ENCODE data around the gene ZNF773.
"Not testable (repeated sequence)": the region's sequence is repeated elsewhere in the genome, so short reads cannot be mapped to it uniquely, and the experiment has no call there.

Gene ZNF773

DNA sequence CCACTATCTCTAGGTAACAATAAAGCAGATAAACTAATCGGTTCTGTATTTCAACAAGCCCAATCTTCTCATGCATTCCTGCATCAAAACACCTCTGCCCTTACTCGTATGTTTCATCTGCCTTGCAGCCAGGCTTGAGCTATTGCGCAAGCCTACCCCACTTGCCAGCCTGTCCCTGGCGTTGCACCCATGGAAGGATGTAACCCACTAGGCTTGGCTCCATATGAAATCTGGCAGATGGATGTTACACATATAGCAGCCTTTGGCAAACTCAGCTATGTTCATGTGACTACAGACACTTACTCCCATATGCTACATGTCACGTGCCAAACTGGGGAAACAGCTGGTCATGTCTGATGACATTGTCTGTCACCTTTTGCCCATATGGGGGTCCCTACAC is 15.5 kb downstream of the ZNF773 start:
- Histone ChIP-seq H3K79me1 (ENCODE audit: low read length) (no peaks in the 10 kb centered on the region), H3K9me3 (ENCODE audit: insufficient read depth, low read depth, low read length) (peaks cover 15% of the 10 kb centered on the region), H2AK5ac (ENCODE audit: low read length) (no peak overlapping the region), H4K91ac (ENCODE audit: low read depth, low read length) (no peak overlapping the region), H2BK120ac (ENCODE audit: insufficient read depth, low read length, poor library complexity) (no peak overlapping the region), H3K4me3 (ENCODE audit: low read depth, low read length) (no peak overlapping the region), H3K27me3 (ENCODE audit: insufficient read depth, low read length) (no peaks in the 10 kb centered on the region), H2AFZ (ENCODE audit: insufficient read depth, low read length, poor library complexity) (no peak overlapping the region), H3K14ac (ENCODE audit: low read length) (no peak overlapping the region), H3K27ac (ENCODE audit: low read depth, low read length) (no peak overlapping the region), H2BK12ac (ENCODE audit: low read length) (no peak overlapping the region), H3K79me2 (ENCODE audit: control insufficient read depth, insufficient read depth, low read length, poor library complexity) (no peaks in the 10 kb centered on the region), H3K18ac (ENCODE audit: low read length) (no peak overlapping the region), H2BK5ac (ENCODE audit: low read depth, low read length, poor library complexity) (no peak overlapping the region), H4K12ac (ENCODE audit: low read depth, low read length) (no peak overlapping the region), H4K8ac (ENCODE audit: low read depth, low read length) (no peak overlapping the region), H3K4me2 (ENCODE audit: low read length) (no peak overlapping the region), H3K9ac (ENCODE audit: low read length) (no peak overlapping the region), H3K4me1 (ENCODE audit: control insufficient read depth in 1 of 2, insufficient read depth in 2 of 2, low read length in 2 of 2) (no peaks in the 10 kb centered on the region), H3K4ac (ENCODE audit: low read depth, low read length) (no peak overlapping the region), H3K23ac (ENCODE audit: low read length) (no peak overlapping the region), H3K36me3 (ENCODE audit: control insufficient read depth in 1 of 2, insufficient read depth in 2 of 2, low read length in 2 of 2) (peaks cover 2 to 6% of the 10 kb centered on the region in 2 experiments)
- no CpG with 5 or more reads among the region's 5 CpGs for WGBS (ENCODE audit: extremely low coverage, insufficient coverage, insufficient read length)
- DNase-seq: no peak

DNA sequence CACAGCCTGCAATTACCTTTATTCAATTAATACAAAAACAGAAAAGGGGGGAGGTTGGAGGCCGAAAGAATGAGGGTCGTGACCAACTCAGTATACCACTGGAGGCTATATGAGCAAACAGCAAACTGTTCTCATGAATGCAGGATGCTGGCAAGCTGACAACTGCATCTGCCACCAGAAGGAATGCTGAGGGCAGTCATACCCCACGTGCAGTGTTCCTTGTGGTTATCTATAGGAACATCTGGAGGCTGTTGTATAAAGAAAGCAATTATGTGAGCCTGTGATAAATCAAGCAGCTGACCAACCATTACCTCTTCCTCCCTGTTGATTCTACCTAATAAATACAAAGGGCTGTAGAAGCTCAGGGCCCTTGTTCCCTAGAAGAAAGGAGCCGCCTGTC is 18.3 kb downstream of the ZNF773 start:
- not testable (repeated sequence) for H2AFZ ChIP-seq (ENCODE audit: insufficient read depth, low read length, poor library complexity); H3K27ac ChIP-seq (ENCODE audit: low read depth, low read length); H3K27me3 ChIP-seq (ENCODE audit: insufficient read depth, low read length); H3K9ac ChIP-seq (ENCODE audit: low read length); H3K4me3 ChIP-seq (ENCODE audit: low read depth, low read length); H2BK120ac ChIP-seq (ENCODE audit: insufficient read depth, low read length, poor library complexity); H3K36me3 ChIP-seq (ENCODE audit: control insufficient read depth in 1 of 2, insufficient read depth in 2 of 2, low read length in 2 of 2); H3K18ac ChIP-seq (ENCODE audit: low read length); H3K79me1 ChIP-seq (ENCODE audit: low read length); H2BK5ac ChIP-seq (ENCODE audit: low read depth, low read length, poor library complexity); H3K4me2 ChIP-seq (ENCODE audit: low read length); H4K91ac ChIP-seq (ENCODE audit: low read depth, low read length); H4K12ac ChIP-seq (ENCODE audit: low read depth, low read length); H3K23ac ChIP-seq (ENCODE audit: low read length); H3K79me2 ChIP-seq (ENCODE audit: control insufficient read depth, insufficient read depth, low read length, poor library complexity); H2BK12ac ChIP-seq (ENCODE audit: low read length); H4K8ac ChIP-seq (ENCODE audit: low read depth, low read length); DNase-seq; H3K4me1 ChIP-seq (ENCODE audit: control insufficient read depth in 1 of 2, insufficient read depth in 2 of 2, low read length in 2 of 2); H3K4ac ChIP-seq (ENCODE audit: low read depth, low read length); H3K9me3 ChIP-seq (ENCODE audit: insufficient read depth, low read depth, low read length); H3K14ac ChIP-seq (ENCODE audit: low read length); H2AK5ac ChIP-seq (ENCODE audit: low read length)
- no CpG with 5 or more reads among the region's 4 CpGs for WGBS (ENCODE audit: extremely low coverage, insufficient coverage, insufficient read length)

DNA sequence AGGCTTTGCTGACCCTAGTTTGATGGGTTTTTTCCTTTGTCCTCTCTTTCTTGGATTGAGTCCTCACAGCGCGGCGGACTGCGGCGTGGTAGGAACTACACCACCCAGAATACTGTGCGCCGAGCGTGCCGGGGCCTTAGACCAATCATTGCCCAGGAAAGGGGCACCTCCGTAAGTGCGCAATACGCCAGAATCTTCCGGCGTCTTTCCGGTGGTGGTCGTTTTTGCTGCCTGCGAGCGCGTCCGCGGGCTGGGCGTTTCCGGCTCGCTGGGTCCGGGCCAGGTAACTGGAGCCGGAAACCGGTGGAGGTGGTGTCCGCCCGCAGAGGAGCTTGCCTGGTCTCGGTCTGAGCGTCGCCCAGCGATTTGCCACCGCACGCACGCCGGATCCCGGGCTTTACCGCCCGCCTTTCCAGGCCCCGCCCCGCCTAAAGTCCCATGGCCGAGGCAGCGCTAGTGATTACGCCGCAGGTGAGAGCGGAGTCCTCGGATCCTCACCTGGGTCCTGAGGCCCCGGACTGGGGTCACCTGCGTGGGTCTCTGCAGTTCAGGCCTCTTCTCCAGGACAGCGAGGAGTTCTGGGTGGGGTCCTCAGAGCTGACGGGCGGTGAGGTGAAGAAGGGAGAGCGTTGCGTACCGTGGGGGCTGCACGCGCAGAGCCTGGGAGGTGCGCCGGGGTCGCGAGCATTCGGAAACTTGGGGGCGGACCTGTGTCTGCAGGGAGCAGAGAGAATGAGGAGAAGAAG is 27.6 kb downstream of the ZNF773 start, which contains the start of gene ZNF549:
ZNF549 (plus strand) TSS at position 221 of the 746 bp plus-strand sequence; CDS start at position 439, 218 bp downstream.
- H2AK5ac ChIP-seq (ENCODE audit: low read length): no peak within 1 kb of the TSS
- no CpG with 5 or more reads among the region's 64 CpGs for WGBS (ENCODE audit: extremely low coverage, insufficient coverage, insufficient read length)
- no peaks in the 10 kb centered on the region for H3K9me3 ChIP-seq (ENCODE audit: insufficient read depth, low read depth, low read length)
- H3K79me1 ChIP-seq (ENCODE audit: low read length): peaks cover 4% of the 10 kb centered on the region
- H3K79me2 ChIP-seq (ENCODE audit: control insufficient read depth, insufficient read depth, low read length, poor library complexity): peaks cover 5% of the 10 kb centered on the region
- H3K36me3 ChIP-seq (ENCODE audit: control insufficient read depth in 1 of 2, insufficient read depth in 2 of 2, low read length in 2 of 2): peaks cover 0 to 2% of the 10 kb centered on the region in 2 experiments
- H2BK5ac ChIP-seq (ENCODE audit: low read depth, low read length, poor library complexity): peak within 1 kb of the TSS; percentile 72
- peak within 1 kb of the TSS; percentile 73 for H4K12ac ChIP-seq (ENCODE audit: low read depth, low read length)
- H3K18ac ChIP-seq (ENCODE audit: low read length): peak within 1 kb of the TSS; percentile 63
- peak within 1 kb of the TSS; percentile 46 for H2BK120ac ChIP-seq (ENCODE audit: insufficient read depth, low read length, poor library complexity)
- peak within 1 kb of the TSS; percentile 21 for H3K9ac ChIP-seq (ENCODE audit: low read length)
- H3K4me2 ChIP-seq (ENCODE audit: low read length): peak within 1 kb of the TSS; percentile 91
- H3K4me3 ChIP-seq (ENCODE audit: low read depth, low read length): peak within 1 kb of the TSS; percentile 84
- H3K27me3 ChIP-seq (ENCODE audit: insufficient read depth, low read length): no peaks in the 10 kb centered on the region
- H3K4ac ChIP-seq (ENCODE audit: low read depth, low read length): peak within 1 kb of the TSS; percentile 44
- peak within 1 kb of the TSS; percentile 61 for H4K91ac ChIP-seq (ENCODE audit: low read depth, low read length)
- H2BK12ac ChIP-seq (ENCODE audit: low read length): no peak within 1 kb of the TSS
- DNase-seq: peak; percentile 92 to 94
- H3K23ac ChIP-seq (ENCODE audit: low read length): no peak within 1 kb of the TSS
- H2AFZ ChIP-seq (ENCODE audit: insufficient read depth, low read length, poor library complexity): peak within 1 kb of the TSS; percentile 74
- peak within 1 kb of the TSS; percentile 80 for H3K27ac ChIP-seq (ENCODE audit: low read depth, low read length)
- peak within 1 kb of the TSS; percentile 80 for H4K8ac ChIP-seq (ENCODE audit: low read depth, low read length)
- peaks cover 3 to 4% of the 10 kb centered on the region in 2 experiments for H3K4me1 ChIP-seq (ENCODE audit: control insufficient read depth in 1 of 2, insufficient read depth in 2 of 2, low read length in 2 of 2)
- H3K14ac ChIP-seq (ENCODE audit: low read length): peak within 1 kb of the TSS; percentile 31

DNA sequence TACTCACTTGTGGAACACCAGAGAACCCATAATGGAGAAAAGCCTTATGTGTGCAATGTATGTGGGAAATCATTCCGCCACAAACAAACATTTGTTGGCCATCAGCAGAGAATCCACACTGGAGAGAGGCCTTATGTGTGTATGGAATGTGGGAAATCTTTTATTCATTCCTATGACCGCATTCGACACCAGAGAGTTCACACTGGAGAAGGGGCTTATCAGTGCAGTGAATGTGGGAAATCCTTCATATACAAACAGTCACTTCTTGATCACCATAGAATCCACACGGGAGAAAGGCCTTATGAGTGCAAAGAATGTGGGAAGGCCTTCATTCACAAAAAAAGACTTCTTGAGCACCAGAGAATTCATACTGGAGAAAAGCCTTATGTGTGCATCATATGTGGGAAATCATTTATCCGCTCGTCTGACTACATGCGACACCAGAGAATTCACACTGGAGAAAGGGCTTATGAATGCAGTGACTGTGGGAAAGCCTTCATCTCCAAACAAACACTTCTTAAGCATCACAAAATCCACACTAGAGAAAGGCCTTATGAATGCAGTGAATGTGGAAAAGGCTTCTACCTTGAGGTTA is 38.3 kb downstream of the ZNF773 start:
- H4K12ac ChIP-seq (ENCODE audit: low read depth, low read length): no peak overlapping the region
- H4K91ac ChIP-seq (ENCODE audit: low read depth, low read length): no peak overlapping the region
- DNase-seq: no peak
- H3K9me3 ChIP-seq (ENCODE audit: insufficient read depth, low read depth, low read length): peaks cover 34% of the 10 kb centered on the region
- no peak overlapping the region for H3K23ac ChIP-seq (ENCODE audit: low read length)
- H3K27ac ChIP-seq (ENCODE audit: low read depth, low read length): no peak overlapping the region
- no peak overlapping the region for H2AK5ac ChIP-seq (ENCODE audit: low read length)
- H3K4me2 ChIP-seq (ENCODE audit: low read length): no peak overlapping the region
- no peak overlapping the region for H4K8ac ChIP-seq (ENCODE audit: low read depth, low read length)
- H2BK120ac ChIP-seq (ENCODE audit: insufficient read depth, low read length, poor library complexity): no peak overlapping the region
- H3K4me3 ChIP-seq (ENCODE audit: low read depth, low read length): no peak overlapping the region
- peaks cover 23 to 60% of the 10 kb centered on the region in 2 experiments for H3K36me3 ChIP-seq (ENCODE audit: control insufficient read depth in 1 of 2, insufficient read depth in 2 of 2, low read length in 2 of 2)
- H3K18ac ChIP-seq (ENCODE audit: low read length): no peak overlapping the region
- no peaks in the 10 kb centered on the region for H3K4me1 ChIP-seq (ENCODE audit: control insufficient read depth in 1 of 2, insufficient read depth in 2 of 2, low read length in 2 of 2)
- H2AFZ ChIP-seq (ENCODE audit: insufficient read depth, low read length, poor library complexity): no peak overlapping the region
- WGBS (ENCODE audit: extremely low coverage, insufficient coverage, insufficient read length): no CpG with 5 or more reads among the region's 7 CpGs
- no peaks in the 10 kb centered on the region for H3K79me1 ChIP-seq (ENCODE audit: low read length)
- H3K27me3 ChIP-seq (ENCODE audit: insufficient read depth, low read length): no peaks in the 10 kb centered on the region
- H3K14ac ChIP-seq (ENCODE audit: low read length): no peak overlapping the region
- H2BK5ac ChIP-seq (ENCODE audit: low read depth, low read length, poor library complexity): no peak overlapping the region
- H2BK12ac ChIP-seq (ENCODE audit: low read length): no peak overlapping the region
- no peak overlapping the region for H3K9ac ChIP-seq (ENCODE audit: low read length)
- H3K4ac ChIP-seq (ENCODE audit: low read depth, low read length): no peak overlapping the region
- H3K79me2 ChIP-seq (ENCODE audit: control insufficient read depth, insufficient read depth, low read length, poor library complexity): no peaks in the 10 kb centered on the region
